Transverse colon (tissue), 3 donors: ENCODE results near the gene GNG12.

Experiments used
- POLR2A ChIP-seq: fragments of 450-650 bp; IDR thresholded peaks from one replicate; pipeline ENCODE4 v1.6.1; 2016; ENCODE audit warnings: antibody characterized with exemption, mild to moderate bottlenecking, moderate library complexity
- TF ChIP-seq, protein P1 (sequence below), 5 experiments: fragments of 200-600 bp in 3 of 5; fragments of 450-650 bp in 2 of 5; sonication (generic) in 3 of 5; IDR thresholded peaks; 1 replicate in 2 of 5; 2 replicates in 3 of 5; pipeline ENCODE4 v1.5.1; 2016 to 2017; ENCODE audit warnings: antibody characterized with exemption in 5 of 5, inconsistent platforms in 3 of 5, mild to moderate bottlenecking in 2 of 5, moderate library complexity in 1 of 5

DNA sequence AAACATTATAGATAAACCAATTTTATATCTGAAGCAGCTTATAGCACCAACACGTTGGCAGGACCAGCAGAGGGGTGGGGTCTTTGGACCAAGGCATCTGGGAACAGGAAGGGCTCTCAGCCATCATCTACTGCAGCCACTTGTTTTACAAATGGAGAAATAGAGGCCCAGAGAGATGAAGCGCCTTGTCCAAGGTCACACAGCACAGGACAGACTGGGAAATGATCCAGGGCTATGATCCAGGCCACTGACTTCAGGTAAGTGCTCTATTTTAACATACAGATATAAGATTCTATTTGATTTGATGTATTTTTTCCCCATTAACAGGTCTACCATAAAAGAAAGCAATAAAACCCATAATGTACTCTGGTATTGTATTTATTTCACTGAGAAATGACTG is 131.4 kb downstream of the GNG12 start:
- TF ChIP-seq, protein P1, sequence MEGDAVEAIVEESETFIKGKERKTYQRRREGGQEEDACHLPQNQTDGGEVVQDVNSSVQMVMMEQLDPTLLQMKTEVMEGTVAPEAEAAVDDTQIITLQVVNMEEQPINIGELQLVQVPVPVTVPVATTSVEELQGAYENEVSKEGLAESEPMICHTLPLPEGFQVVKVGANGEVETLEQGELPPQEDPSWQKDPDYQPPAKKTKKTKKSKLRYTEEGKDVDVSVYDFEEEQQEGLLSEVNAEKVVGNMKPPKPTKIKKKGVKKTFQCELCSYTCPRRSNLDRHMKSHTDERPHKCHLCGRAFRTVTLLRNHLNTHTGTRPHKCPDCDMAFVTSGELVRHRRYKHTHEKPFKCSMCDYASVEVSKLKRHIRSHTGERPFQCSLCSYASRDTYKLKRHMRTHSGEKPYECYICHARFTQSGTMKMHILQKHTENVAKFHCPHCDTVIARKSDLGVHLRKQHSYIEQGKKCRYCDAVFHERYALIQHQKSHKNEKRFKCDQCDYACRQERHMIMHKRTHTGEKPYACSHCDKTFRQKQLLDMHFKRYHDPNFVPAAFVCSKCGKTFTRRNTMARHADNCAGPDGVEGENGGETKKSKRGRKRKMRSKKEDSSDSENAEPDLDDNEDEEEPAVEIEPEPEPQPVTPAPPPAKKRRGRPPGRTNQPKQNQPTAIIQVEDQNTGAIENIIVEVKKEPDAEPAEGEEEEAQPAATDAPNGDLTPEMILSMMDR (IDR thresholded peaks at IDR 0.05), result no peak
- TF ChIP-seq POLR2A, result no peak
